ENCODE data around the gene POU4F1.

- no peak for TF ChIP-seq CTCF (IDR thresholded peaks at IDR 0.05 in 4 of 5, conservative IDR thresholded peaks at IDR 0.05 in 1 of 5)
- no peak for TF ChIP-seq POLR2A (IDR thresholded peaks at IDR 0.05)
Measured at GRCh38 chr13:78600280-78600883, 3.0 kb downstream of the POU4F1 start.

Data from gastrocnemius medialis (tissue), 4 donors.